B cell (primary cell): Measurements from ENCODE around the gene CUL1. TPM values are rescaled to one million over a fixed set of nuclear protein-coding genes. Genes with fewer than 3 reads are reported as not detected.

Experiments
- ATAC-seq: fragments of 200-7000 bp; cut with Tn5 transposase; one replicate; pipeline ENCODE4 v1.10.0; 2021; ENCODE audit warnings: low read depth, mild to moderate bottlenecking, moderate number of reproducible peaks, moderate library complexity
- CTCF ChIA-PET: fragments of 350-600 bp; sonication (Branson Sonifier 250); formaldehyde crosslinking; loops from one replicate; lab custom pipeline; 2021; ENCODE audit warnings: antibody characterized with exemption, inconsistent platforms; lab: Charles Lee
- POLR2A ChIA-PET: fragments of 350-600 bp; sonication (Branson Sonifier 250); formaldehyde crosslinking; loops from one replicate; lab custom pipeline; 2021; ENCODE audit warnings: antibody characterized with exemption; lab: Charles Lee
- DNase-seq: peaks from one replicate; pipeline ENCODE4 v3.0.0; 2013
- H2AFZ ChIP-seq: 2 replicates; pipeline ENCODE4 v1.6.1; 2012; ENCODE audit warnings: mild to moderate bottlenecking, low read depth, low read length; ENCODE audit not compliant: insufficient read depth, poor library complexity, severe bottlenecking
- H3K27ac ChIP-seq, 2 donors: 1 replicate in 1 of 2; 2 replicates in 1 of 2; pipeline ENCODE4 v1.5.1; 2012 to 2013; ENCODE audit warnings: low read length in 2 of 2, mild to moderate bottlenecking in 2 of 2, moderate library complexity in 1 of 2
- H3K27me3 ChIP-seq, 4 experiments: fragments of 200-600 bp in 1 of 4; sonication (generic) in 1 of 4; replicated peaks in 1 of 4; 1 replicate in 2 of 4; 2 replicates in 2 of 4; pipeline versions ENCODE4 v1.6.1 to v1.7.0; 2013 to 2016; ENCODE audit warnings: low read length in 3 of 4, mild to moderate bottlenecking in 2 of 4, mixed read lengths in 1 of 4, moderate library complexity in 1 of 4; ENCODE audit not compliant: insufficient read depth in 4 of 4, control insufficient read depth in 3 of 4; ENCODE audit errors: control extremely low read depth in 1 of 4
- H3K36me3 ChIP-seq, 2 experiments: replicated peaks in 1 of 2; 1 replicate in 1 of 2; 2 replicates in 1 of 2; pipeline versions ENCODE4 v1.6.1 to v1.7.1; 2013; ENCODE audit warnings: low read length in 1 of 2; ENCODE audit not compliant: insufficient read depth in 2 of 2, control insufficient read depth in 1 of 2; ENCODE audit errors: control extremely low read depth in 1 of 2, extremely low read depth in 1 of 2
- H3K4me1 ChIP-seq, 2 donors: fragments of 200-600 bp in 1 of 2; sonication (generic) in 1 of 2; 1 replicate in 1 of 2; 2 replicates in 1 of 2; pipeline versions ENCODE4 v1.5.1 to v1.6.1; 2013 to 2017; ENCODE audit warnings: low read length in 2 of 2; ENCODE audit not compliant: control insufficient read depth in 2 of 2, insufficient read depth in 2 of 2
- H3K4me2 ChIP-seq: replicated peaks from 2 replicates; pipeline ENCODE3; 2012; ENCODE audit warnings: mild to moderate bottlenecking, low read depth, low read length; ENCODE audit not compliant: poor library complexity, severe bottlenecking
- H3K4me3 ChIP-seq, 5 experiments: fragments of 200-600 bp in 1 of 5; sonication (generic) in 1 of 5; 1 replicate in 3 of 5; 2 replicates in 2 of 5; pipeline versions ENCODE4 v1.5.1 to v1.7.0; 2011 to 2016; ENCODE audit warnings: low read length in 4 of 5, mild to moderate bottlenecking in 4 of 5, low read depth in 2 of 5, control low read depth in 1 of 5, moderate library complexity in 1 of 5; ENCODE audit not compliant: insufficient read depth in 1 of 5; ENCODE audit errors: control extremely low read depth in 1 of 5, extremely low read depth in 1 of 5
- H3K79me2 ChIP-seq: fragments of 200-600 bp; sonication (generic); one replicate; pipeline ENCODE4 v1.6.0; 2016; ENCODE audit warnings: low read length; ENCODE audit not compliant: control insufficient read depth, insufficient read depth
- H3K9ac ChIP-seq: fragments of 200-600 bp; sonication (generic); 2 replicates; pipeline ENCODE4 v1.6.1; 2017; ENCODE audit warnings: mild to moderate bottlenecking, low read length, moderate library complexity
- H3K9me3 ChIP-seq, 3 donors: one replicate each; pipeline versions ENCODE4 v1.6.1 to v1.7.1; 2013; ENCODE audit warnings: low read length in 2 of 3; ENCODE audit not compliant: control insufficient read depth in 2 of 3, insufficient read depth in 1 of 3; ENCODE audit errors: control extremely low read depth in 1 of 3
- H4K20me1 ChIP-seq: 2 replicates; pipeline ENCODE4 v1.6.0; 2012; ENCODE audit warnings: mild to moderate bottlenecking, low read length; ENCODE audit not compliant: insufficient read depth, control insufficient read depth, poor library complexity, severe bottlenecking
- H3K27ac Mint-ChIP-seq: one replicate; pipeline ENCODE4 v1.8.0; 2021; ENCODE audit warnings: mixed read lengths
- H3K27me3 Mint-ChIP-seq: one replicate; pipeline ENCODE4 v1.8.0; 2021; ENCODE audit warnings: mixed read lengths
- H3K4me1 Mint-ChIP-seq: one replicate; pipeline ENCODE4 v1.8.0; 2021; ENCODE audit warnings: mixed read lengths
- H3K4me3 Mint-ChIP-seq: one replicate; pipeline ENCODE4 v1.8.0; 2021; ENCODE audit warnings: mixed read lengths
- H3K9me3 Mint-ChIP-seq: one replicate; pipeline ENCODE4 v1.8.0; 2022; ENCODE audit warnings: mixed read lengths; ENCODE audit not compliant: insufficient read depth
- EZH2 ChIP-seq: IDR thresholded peaks from 2 replicates; pipeline ENCODE4 v1.6.1; 2012; ENCODE audit warnings: borderline replicate concordance, low read depth, mild to moderate bottlenecking, moderate library complexity, low read length; ENCODE audit not compliant: insufficient read depth, poor library complexity, severe bottlenecking
- WGBS: methylation state at CpG from one replicate; pipeline ENCODE4 v1.1.5; 2013; ENCODE audit warnings: missing lambda C conversion rate; ENCODE audit not compliant: insufficient coverage; 5-methylcytosine and 5-hydroxymethylcytosine counted together
- intact Hi-C: fragments of 100-400 bp; cut with micrococcal nuclease; formaldehyde crosslinking; loops from one replicate; pipeline ENCODE4 v1.10.0; 2022
- polyA plus RNA-seq: library from polyadenylated mRNA; depleted of rRNA; stranded (reverse); fragments of >200 nt; gene quantifications from 2 replicates; pipeline ENCODE4 v1.2.3, GENCODE V29; 2012
- total RNA-seq, 2 donors: library from RNA; stranded (reverse); fragments of 120-200 nt in 1 of 2; gene quantifications; 1 replicate in 1 of 2; 2 replicates in 1 of 2; pipeline versions ENCODE4 v1.2.3 to v1.2.4, GENCODE V29; 2013 to 2022
- TF ChIP-seq, protein P1 (sequence below): fragments of 200-600 bp; IDR thresholded peaks from one replicate; pipeline ENCODE4 v1.8.0; 2022; ENCODE audit warnings: antibody characterized with exemption, mild to moderate bottlenecking

Gene CUL1
- total and polyA plus RNA-seq, 2 donors (not counting 1 experiment from before 2014, with no cell fraction given), result 26.9 to 51.1 TPM

GRCh38 chr7:148714498-148714897, 15.8 kb downstream of the CUL1 start:
- WGBS, result 64% methylated on average over 2 of the region's 2 CpGs
- Mint-ChIP-seq H3K27ac (no peak overlapping the region), H3K4me1 (peaks cover 72% of the 10 kb centered on the region), H3K4me3 (no peak overlapping the region), H3K9me3 (no peaks in the 10 kb centered on the region), H3K27me3 (no peaks in the 10 kb centered on the region)
- Histone ChIP-seq H4K20me1 (peaks cover 98% of the 10 kb centered on the region), H3K27me3 (no peaks in the 10 kb centered on the region), H3K4me2 (no peak overlapping the region), H3K9me3 (no peaks in the 10 kb centered on the region), H3K36me3 (peaks cover 0 to 6% of the 10 kb centered on the region in 2 experiments), H3K4me3 (no peak overlapping the region), H3K27ac (no peak overlapping the region), H2AFZ (no peak overlapping the region), H3K79me2 (peaks cover 100% of the 10 kb centered on the region), H3K9ac (no peak overlapping the region), H3K4me1 (peaks cover 32 to 48% of the 10 kb centered on the region in 2 donors)
- DNase-seq, result no peak
- ChIA-PET CTCF (no interaction called here), POLR2A (no interaction called here)
- ATAC-seq, result no peak
- no peak for TF ChIP-seq EZH2
- TF ChIP-seq, protein P1, sequence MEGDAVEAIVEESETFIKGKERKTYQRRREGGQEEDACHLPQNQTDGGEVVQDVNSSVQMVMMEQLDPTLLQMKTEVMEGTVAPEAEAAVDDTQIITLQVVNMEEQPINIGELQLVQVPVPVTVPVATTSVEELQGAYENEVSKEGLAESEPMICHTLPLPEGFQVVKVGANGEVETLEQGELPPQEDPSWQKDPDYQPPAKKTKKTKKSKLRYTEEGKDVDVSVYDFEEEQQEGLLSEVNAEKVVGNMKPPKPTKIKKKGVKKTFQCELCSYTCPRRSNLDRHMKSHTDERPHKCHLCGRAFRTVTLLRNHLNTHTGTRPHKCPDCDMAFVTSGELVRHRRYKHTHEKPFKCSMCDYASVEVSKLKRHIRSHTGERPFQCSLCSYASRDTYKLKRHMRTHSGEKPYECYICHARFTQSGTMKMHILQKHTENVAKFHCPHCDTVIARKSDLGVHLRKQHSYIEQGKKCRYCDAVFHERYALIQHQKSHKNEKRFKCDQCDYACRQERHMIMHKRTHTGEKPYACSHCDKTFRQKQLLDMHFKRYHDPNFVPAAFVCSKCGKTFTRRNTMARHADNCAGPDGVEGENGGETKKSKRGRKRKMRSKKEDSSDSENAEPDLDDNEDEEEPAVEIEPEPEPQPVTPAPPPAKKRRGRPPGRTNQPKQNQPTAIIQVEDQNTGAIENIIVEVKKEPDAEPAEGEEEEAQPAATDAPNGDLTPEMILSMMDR, result no peak
- intact Hi-C loops, result no loop called here

DNA sequence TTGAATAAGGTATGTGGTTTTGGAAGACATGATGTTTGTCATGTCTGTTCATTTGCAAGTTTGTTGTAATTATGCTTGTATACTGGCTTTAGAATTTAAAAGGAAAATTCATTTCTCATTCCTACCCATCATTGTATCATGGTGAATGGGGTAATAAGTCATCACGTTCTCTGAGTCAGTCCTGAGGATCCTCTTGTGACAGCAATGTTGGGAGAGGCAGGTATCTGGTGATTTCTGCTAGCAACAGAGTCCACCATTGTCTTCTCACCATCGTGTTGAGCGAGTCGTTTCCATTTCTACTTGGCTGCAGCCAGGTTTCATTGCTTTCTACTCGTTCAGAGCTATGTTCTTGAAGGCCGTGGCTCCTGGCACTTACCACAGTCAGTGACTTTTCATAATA, 16.3 kb downstream of the CUL1 start:
- no peak overlapping the region for H3K27ac Mint-ChIP-seq
- DNase-seq, result no peak
- TF ChIP-seq, protein P1, result no peak
- no peak for TF ChIP-seq EZH2
- ChIA-PET CTCF (no interaction called here), POLR2A (no interaction called here)
- Histone ChIP-seq H2AFZ (no peak overlapping the region), H3K9ac (no peak overlapping the region), H4K20me1 (peaks cover 98% of the 10 kb centered on the region), H3K4me1 (peaks cover 37 to 51% of the 10 kb centered on the region in 2 donors), H3K27me3 (no peaks in the 10 kb centered on the region), H3K36me3 (peaks cover 0 to 6% of the 10 kb centered on the region in 2 experiments), H3K79me2 (peaks cover 100% of the 10 kb centered on the region), H3K4me3 (no peak overlapping the region), H3K9me3 (no peaks in the 10 kb centered on the region), H3K27ac (no peak overlapping the region), H3K4me2 (no peak overlapping the region)
- WGBS, result 92% methylated on average over 6 of the region's 6 CpGs
- H3K27me3 Mint-ChIP-seq, result no peaks in the 10 kb centered on the region
- ATAC-seq, result no peak
- peaks cover 76% of the 10 kb centered on the region for H3K4me1 Mint-ChIP-seq
- H3K9me3 Mint-ChIP-seq, result no peaks in the 10 kb centered on the region
- H3K4me3 Mint-ChIP-seq, result no peak overlapping the region
- intact Hi-C loops, result no loop called here
